ENCODE results near the gene DNAJA3. TPM values are rescaled to one million over a fixed set of nuclear protein-coding genes. Genes with fewer than 3 reads are reported as not detected.
A peak's percentile ranks its signal among the peaks of the same experiment; 100 is the strongest.

DNAJA3 gene
- total and polyA plus RNA-seq, 9 of the 15 experiments (the other 6 are each of a cell fraction or from before 2014, with no cell fraction given) = 8.1 to 105 (median 79.0) TPM

- no peak for TF ChIP-seq BRF1 (IDR thresholded peaks at IDR 0.05; ENCODE audit: borderline replicate concordance, extremely low read depth, insufficient read length)
- TF ChIP-seq ZNF23 (CRISPR knock-in tag; IDR thresholded peaks at IDR 0.05) = no peak
- TF ChIP-seq CBX3 (IDR thresholded peaks at IDR 0.05; ENCODE audit: borderline replicate concordance in 1 of 2, low read length in 2 of 2) = no peak
- TF ChIP-seq MTA1 (IDR thresholded peaks at IDR 0.05; ENCODE audit: borderline replicate concordance) = no peak; the same call in 1 of the 2 replicates
- no peak for TF ChIP-seq EWSR1 (IDR thresholded peaks at IDR 0.05; ENCODE audit: borderline replicate concordance, low read depth, partially characterized antibody)
- TF ChIP-seq CSDE1 (IDR thresholded peaks at IDR 0.05) = no peak
- TF ChIP-seq ARID4B (CRISPR knock-in tag; IDR thresholded peaks at IDR 0.05) = no peak; the same call in 1 of the 2 replicates
- no peak for TF ChIP-seq PATZ1 (CRISPR knock-in tag; IDR thresholded peaks at IDR 0.05; ENCODE audit: borderline replicate concordance)
- no peak for TF ChIP-seq PHF8 (IDR thresholded peaks at IDR 0.05; ENCODE audit: borderline replicate concordance, low read length)
- TF ChIP-seq NR4A1 (CRISPR knock-in tag; IDR thresholded peaks at IDR 0.05) = no peak
- TF ChIP-seq NR4A1 (tag; IDR thresholded peaks at IDR 0.05) = no peak
- 0 out of 2 replicates have a peak, but pooled peaks have one; percentile 1 for TF ChIP-seq TEAD4 (IDR thresholded peaks at IDR 0.05; ENCODE audit: low read length)
- TF ChIP-seq TEAD4 (CRISPR knock-in tag; IDR thresholded peaks at IDR 0.05; ENCODE audit: borderline replicate concordance) = no peak
- TF ChIP-seq CEBPZ (IDR thresholded peaks at IDR 0.05; ENCODE audit: borderline replicate concordance, low read depth, low read length) = no peak
- TF ChIP-seq CREB3 (tag; conservative IDR thresholded peaks at IDR 0.05; ENCODE audit: low read depth) = no peak
Measured at GRCh38 chr16:4426021-4426684, 485 bp downstream of the DNAJA3 start (continued).
